AG08395 (cell line): ENCODE measurements around the gene CRYBG2.

Experiments
- DNase-seq: peaks from one replicate; pipeline ENCODE4 v3.0.0; 2012; ENCODE audit warnings: mixed read lengths, low spot score

The CRYBG2 gene

DNA sequence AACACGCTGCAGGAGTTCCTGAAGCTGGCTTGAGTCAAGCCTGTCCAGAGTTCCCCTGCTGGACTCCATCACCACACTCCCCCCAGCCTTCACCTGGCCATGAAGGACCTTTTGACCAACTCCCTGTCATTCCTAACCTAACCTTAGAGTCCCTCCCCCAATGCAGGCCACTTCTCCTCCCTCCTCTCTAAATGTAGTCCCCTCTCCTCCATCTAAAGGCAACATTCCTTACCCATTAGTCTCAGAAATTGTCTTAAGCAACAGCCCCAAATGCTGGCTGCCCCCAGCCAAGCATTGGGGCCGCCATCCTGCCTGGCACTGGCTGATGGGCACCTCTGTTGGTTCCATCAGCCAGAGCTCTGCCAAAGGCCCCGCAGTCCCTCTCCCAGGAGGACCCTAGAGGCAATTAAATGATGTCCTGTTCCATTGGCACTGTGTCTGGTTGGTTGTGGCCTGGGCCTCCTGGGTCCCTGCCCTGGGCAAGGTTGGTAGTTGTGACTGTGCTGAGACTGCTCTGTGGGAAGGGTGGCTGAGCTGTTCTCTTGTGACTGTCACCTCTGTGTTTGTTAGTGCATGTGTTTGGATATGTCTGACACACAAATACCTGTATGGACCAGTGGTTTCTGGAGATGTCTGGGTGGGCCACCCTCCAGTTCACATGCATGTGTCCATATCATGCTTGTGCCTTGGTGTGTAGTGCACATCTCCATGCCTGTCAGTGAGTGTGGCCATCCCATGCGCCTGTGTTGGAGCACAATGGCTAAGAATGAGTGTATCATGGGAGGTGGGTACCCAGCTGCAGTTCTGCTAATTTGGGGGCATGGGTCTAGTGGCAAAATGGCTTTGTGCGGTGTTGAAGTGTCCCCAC, 72.6 kb downstream of the CRYBG2 start:
- peak; percentile 17 for DNase-seq

DNA sequence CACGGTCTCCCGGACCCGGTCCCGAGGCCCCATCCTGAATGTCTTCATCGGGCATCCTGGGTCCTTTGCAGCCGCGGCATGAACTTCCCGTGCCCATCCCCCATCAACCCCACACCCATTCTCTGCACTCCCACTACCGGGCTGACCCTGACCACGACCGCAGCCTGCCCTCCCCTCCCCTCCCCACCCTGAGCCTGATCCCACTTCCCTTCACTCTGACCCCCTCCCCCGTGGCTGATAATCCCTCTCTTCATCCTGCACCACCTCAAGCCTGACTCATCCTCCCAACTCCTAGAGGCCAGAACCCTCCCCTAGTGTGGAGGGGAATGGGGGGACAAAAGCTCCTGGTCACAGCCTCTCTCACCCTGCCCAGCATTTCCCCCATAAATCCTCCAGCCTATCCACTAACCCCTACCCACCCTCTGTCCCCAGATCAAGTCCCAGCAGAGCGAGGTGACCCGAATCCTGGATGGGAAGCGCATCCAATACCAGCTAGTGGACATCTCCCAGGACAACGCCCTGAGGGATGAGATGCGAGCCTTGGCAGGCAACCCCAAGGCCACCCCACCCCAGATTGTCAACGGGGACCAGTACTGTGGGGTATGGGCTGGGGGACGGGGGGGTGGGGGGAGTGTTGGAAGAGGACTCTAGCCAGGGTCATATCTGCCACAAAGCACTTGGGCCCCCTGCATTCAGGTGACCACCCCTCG, 73.4 kb downstream of the CRYBG2 start:
- peak; percentile 48 for DNase-seq

DNA sequence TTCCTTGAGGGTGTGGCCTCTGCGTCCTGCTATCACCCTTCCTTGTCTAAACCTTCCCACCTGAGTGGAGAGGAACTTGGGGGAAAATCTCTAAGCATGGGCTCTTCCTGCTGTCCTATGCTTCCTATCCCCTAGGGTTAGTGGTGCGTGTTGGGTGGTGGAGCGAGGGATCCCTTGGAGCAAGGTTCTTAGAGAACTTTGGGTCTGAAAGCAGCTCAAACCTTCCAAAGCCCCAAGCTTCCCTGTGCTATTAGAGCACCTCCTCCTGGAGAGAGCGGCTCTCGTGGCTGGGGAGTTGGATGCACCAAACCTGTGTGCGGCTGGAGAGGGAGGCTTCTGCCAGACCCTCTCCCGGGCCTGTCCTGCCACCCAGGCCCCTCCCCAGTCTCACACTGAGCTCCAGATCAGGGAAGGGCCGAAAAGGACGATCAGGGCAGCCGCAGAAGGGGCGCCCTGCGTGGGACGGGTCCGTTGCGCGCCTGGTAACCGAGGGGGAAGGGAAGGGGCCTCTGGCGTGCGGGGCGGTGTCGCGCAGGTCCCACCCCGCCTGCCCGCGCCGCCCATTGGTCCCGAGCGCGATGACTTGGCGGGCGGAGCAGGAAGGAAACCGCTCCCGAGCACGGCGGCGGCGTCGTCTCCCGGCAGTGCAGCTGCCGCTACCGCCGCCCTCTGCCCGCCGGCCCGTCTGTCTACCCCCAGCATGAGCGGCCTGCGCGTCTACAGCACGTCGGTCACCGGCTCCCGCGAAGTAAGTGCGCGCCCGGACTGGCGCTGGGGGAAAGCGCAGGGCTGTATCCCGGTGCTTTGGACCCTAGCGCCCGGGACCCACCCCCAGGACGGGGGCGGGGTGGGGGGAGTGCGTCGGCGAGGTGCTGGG, 74.2 kb downstream of the CRYBG2 start, which contains the start of gene SH3BGRL3:
Gene SH3BGRL3 (plus strand): TSS at position 631 of the 877 bp plus-strand sequence. CDS start 70 bp downstream, at position 701.
- DNase-seq = peak; percentile 87

DNA sequence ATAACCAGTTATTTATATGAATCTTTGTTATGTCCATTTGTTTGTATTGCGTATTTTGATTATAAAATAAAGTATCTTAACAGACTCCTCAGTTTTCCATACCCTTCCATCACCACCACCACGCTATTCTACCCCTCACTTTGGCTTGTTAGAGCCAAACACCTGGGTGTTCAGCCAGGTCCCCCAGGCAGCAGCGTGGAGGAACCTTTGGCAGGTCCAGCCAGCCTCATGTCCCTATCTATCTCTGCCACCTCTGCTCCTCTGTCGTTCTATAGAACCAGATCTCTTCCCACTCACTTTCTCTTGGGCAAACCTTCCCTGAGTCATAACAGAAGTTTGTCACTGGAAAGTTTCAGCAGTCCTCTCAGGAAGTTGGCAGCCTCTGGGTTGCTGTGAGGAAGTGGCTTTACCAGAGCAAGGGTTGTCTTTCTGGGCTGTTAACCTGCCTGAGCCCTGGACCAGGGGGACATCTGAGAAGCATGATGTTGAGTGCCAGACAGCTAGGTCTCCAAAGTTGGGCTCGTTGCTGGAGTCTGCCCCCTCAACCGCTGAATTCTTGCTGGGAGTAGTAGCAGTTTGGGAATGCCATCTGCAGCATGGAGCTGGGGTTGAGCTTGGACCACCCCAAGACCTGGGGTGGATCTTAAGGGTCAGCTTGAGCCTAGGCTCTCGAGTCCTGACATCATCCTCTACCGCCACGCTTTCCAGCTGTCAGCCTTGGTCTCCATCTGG, 75.0 kb downstream of the CRYBG2 start:
- DNase-seq = peak; percentile 61

GRCh38 chr1:26278303-26278702, 75.6 kb downstream of the CRYBG2 start:
- peak; percentile 62 for DNase-seq

GRCh38 chr1:26277719-26278118, 76.2 kb downstream of the CRYBG2 start:
- DNase-seq = no peak

DNA sequence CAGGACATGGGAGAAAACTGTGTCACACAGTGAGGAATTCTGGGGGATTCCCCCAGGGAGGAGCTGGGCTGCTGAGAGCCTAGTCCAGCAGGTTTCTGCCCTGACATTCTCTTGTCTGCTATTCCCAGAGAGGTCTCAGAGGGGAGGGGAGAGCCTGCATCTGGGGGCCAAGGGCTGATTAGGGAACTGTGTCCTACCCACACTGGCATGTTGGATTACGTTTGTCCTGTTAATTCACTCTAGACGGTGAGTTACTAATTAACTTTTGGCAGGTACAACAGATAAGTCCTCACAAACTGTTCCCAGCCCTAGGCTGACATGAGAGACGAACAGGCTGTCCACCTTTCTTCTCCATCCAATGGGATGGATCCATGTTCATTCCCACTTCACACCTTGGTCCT, 76.7 kb downstream of the CRYBG2 start:
- DNase-seq = no peak

- no peak for DNase-seq
Observed at GRCh38 chr1:26276432-26276838, 77.5 kb downstream of the CRYBG2 start.

DNA sequence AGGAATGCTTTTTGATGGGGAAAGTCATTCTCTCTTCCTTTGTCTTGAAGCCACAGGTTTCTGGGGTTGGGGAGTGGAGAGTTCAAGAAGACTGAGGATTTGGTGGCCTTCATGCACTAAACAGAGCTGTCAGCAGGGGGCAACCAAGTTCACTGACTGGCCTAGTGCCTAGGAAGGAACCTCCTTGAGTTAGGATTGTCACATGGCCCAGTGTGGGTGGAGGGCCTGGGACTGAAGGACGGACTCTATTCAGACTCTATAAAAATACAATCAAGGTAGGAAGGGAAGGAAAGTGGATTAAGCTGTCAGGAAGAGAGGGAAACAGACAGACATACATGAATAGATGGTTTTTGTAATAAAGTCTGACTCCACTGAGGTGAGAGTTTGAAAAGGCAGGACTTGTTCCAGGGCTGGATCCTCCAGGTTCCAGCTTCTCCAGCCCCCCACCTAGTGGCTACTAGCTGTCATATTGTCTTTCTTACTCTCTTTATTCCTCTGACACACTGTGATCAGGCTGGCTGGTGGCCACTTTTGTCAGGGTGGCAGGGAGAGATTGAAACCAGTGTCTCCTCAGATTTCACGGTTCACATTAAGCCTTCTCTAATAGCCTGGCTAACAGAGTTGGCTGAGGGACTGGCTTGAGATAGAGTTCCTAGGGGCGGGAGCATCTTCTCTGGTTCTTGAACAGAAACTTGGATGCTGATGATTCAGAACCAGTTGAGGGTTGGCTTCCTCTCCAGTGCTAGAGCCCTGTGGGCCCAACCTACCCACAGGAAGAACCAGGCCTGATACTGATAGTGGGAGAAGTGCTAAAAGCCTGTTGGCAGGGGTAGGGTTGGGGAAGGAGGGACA, 78.1 kb downstream of the CRYBG2 start:
- DNase-seq = peak; percentile 93

GRCh38 chr1:26274801-26275425, 79.0 kb downstream of the CRYBG2 start:
- no peak for DNase-seq
